Neural progenitor cell (in vitro differentiated cells): ENCODE measurements around the gene PAX6. TPM values are rescaled to one million over a fixed set of nuclear protein-coding genes. Genes with fewer than 3 reads are reported as not detected.

Source experiments
- DNase-seq: peaks from one replicate; pipeline ENCODE4 v3.0.0-alpha.2; 2016; ENCODE audit warnings: low spot score
- H2AFZ ChIP-seq: fragments of 200-600 bp; sonication (generic); replicated peaks from 2 replicates; pipeline ENCODE4 v1.6.1; 2016; ENCODE audit warnings: antibody characterized with exemption
- H3F3A ChIP-seq: fragments of 200-600 bp; sonication (generic); 2 replicates; pipeline ENCODE4 v1.6.1; 2016; ENCODE audit warnings: antibody characterized with exemption, low read depth
- H3K27ac ChIP-seq: fragments of 200-600 bp; sonication (generic); 2 replicates; pipeline ENCODE4 v1.5.1; 2016; ENCODE audit warnings: mild to moderate bottlenecking
- H3K27me3 ChIP-seq: fragments of 200-600 bp; sonication (generic); 2 replicates; pipeline ENCODE4 v1.6.1; 2016; ENCODE audit warnings: mild to moderate bottlenecking, moderate library complexity
- H3K36me3 ChIP-seq: fragments of 200-600 bp; sonication (generic); 2 replicates; pipeline ENCODE4 v1.5.1; 2016
- H3K4me1 ChIP-seq: fragments of 200-600 bp; sonication (generic); 2 replicates; pipeline ENCODE4 v1.6.1; 2016; ENCODE audit warnings: mixed run types
- H3K4me2 ChIP-seq: fragments of 200-600 bp; sonication (generic); 2 replicates; pipeline ENCODE4 v1.6.1; 2016
- H3K4me3 ChIP-seq: fragments of 200-600 bp; sonication (generic); 2 replicates; pipeline ENCODE4 v1.5.1; 2016
- H3K79me2 ChIP-seq: fragments of 200-600 bp; sonication (generic); 2 replicates; pipeline ENCODE4 v1.6.1; 2016; ENCODE audit warnings: low read depth
- H3K9ac ChIP-seq: fragments of 200-600 bp; sonication (generic); 2 replicates; pipeline ENCODE4 v1.6.1; 2016
- H3K9me3 ChIP-seq: fragments of 200-600 bp; sonication (generic); 2 replicates; pipeline ENCODE4 v1.5.1; 2016; ENCODE audit warnings: low read depth
- H4K20me1 ChIP-seq: fragments of 200-600 bp; sonication (generic); 2 replicates; pipeline ENCODE4 v1.6.1; 2016; ENCODE audit warnings: low read depth
- H3K27ac Mint-ChIP-seq: 3 replicates; pipeline ENCODE4 v1.8.0; 2021; ENCODE audit warnings: mixed read lengths
- H3K27me3 Mint-ChIP-seq: 2 replicates; pipeline ENCODE4 v1.8.0; 2022; ENCODE audit warnings: low read depth, mild to moderate bottlenecking, inconsistent platforms, moderate library complexity, mixed read lengths; ENCODE audit not compliant: insufficient read depth
- H3K36me3 Mint-ChIP-seq: 3 replicates; pipeline ENCODE4 v1.8.0; 2021; ENCODE audit warnings: mixed read lengths
- H3K4me1 Mint-ChIP-seq: 3 replicates; pipeline ENCODE4 v1.8.0; 2021; ENCODE audit warnings: mixed read lengths
- H3K4me3 Mint-ChIP-seq: 3 replicates; pipeline ENCODE4 v1.8.0; 2021; ENCODE audit warnings: mild to moderate bottlenecking, moderate library complexity, mixed read lengths
- H3K9me3 Mint-ChIP-seq: 3 replicates; pipeline ENCODE4 v1.8.0; 2020; ENCODE audit warnings: mixed read lengths
- EZH2 ChIP-seq: fragments of 200-600 bp; sonication (generic); IDR thresholded peaks from 2 replicates; pipeline ENCODE4 v1.6.1; 2017; ENCODE audit warnings: antibody characterized with exemption, mild to moderate bottlenecking, moderate library complexity
- EZH2phosphoT487 ChIP-seq: fragments of 200-600 bp; sonication (generic); IDR thresholded peaks from 2 replicates; pipeline ENCODE4 v1.6.1; 2017; ENCODE audit warnings: antibody characterized with exemption
- total RNA-seq: library from RNA; depleted of rRNA; stranded (reverse); fragments of >200 nt; gene quantifications from 2 replicates; pipeline ENCODE4 v1.2.3, GENCODE V29; 2015; ENCODE audit warnings: low replicate concordance
- TF ChIP-seq, protein P1 (sequence below): fragments of 200-600 bp; sonication (generic); IDR thresholded peaks from 2 replicates; pipeline ENCODE4 v1.5.1; 2017; ENCODE audit warnings: antibody characterized with exemption, mild to moderate bottlenecking

Gene PAX6
- total RNA-seq, 1 donor from 2014 or later, result 215 TPM

DNA sequence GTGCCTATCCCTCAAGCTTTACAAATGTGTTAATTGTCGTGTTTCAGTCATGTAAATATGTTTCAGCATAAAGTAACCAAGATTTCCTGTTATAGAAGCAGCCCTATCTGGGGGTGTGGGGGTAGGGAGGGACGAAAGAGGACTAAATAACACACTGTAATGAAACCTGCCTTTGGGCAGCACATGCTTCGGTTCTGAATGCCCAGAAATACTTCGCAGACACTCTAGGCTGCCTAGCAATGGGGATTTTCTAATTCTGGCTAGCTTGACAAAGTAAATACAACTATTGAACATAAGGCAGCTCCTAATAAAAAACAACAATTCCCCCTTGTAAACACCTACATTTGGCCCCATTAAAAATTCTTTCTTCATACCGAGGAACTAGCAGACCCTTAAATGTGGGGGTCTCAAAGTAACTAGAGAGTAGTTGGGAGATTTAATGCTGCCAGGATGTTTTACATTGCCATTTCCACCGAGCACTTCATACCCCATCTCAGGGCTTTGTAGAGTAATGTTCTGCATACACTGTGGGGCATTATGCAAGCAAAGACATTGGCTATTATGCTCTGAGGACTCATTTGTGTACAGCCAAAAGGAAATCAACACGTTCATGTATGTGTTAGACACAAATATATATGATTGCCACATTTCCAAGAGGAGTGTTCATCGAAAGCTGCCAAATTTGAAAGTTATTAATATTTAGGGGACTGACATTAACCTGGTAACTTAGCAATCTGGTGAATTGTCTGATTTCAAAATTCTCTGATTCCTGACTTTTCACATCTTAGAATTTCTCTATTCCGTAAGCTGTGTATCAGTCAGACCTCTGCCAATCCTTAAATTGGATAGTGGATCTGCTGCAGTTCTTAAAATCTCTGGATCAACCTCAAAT lies 42.1 kb downstream of the PAX6 start:
- Histone ChIP-seq H3K27ac (peak overlapping the region; percentile 35), H3K4me2 (peak overlapping the region; percentile 15), H2AFZ (no peak overlapping the region), H4K20me1 (no peaks in the 10 kb centered on the region), H3K4me1 (peaks cover 76% of the 10 kb centered on the region), H3K9me3 (no peaks in the 10 kb centered on the region), H3K79me2 (peaks cover 8% of the 10 kb centered on the region), H3K9ac (no peak overlapping the region), H3K36me3 (no peaks in the 10 kb centered on the region), H3K27me3 (no peaks in the 10 kb centered on the region), H3K4me3 (no peak overlapping the region), H3F3A (peaks cover 46% of the 10 kb centered on the region)
- H3K27ac Mint-ChIP-seq, result peak overlapping the region; percentile 36
- H3K27me3 Mint-ChIP-seq, result no peaks in the 10 kb centered on the region
- TF ChIP-seq EZH2 (no peak), EZH2phosphoT487 (no peak)
- TF ChIP-seq, protein P1, sequence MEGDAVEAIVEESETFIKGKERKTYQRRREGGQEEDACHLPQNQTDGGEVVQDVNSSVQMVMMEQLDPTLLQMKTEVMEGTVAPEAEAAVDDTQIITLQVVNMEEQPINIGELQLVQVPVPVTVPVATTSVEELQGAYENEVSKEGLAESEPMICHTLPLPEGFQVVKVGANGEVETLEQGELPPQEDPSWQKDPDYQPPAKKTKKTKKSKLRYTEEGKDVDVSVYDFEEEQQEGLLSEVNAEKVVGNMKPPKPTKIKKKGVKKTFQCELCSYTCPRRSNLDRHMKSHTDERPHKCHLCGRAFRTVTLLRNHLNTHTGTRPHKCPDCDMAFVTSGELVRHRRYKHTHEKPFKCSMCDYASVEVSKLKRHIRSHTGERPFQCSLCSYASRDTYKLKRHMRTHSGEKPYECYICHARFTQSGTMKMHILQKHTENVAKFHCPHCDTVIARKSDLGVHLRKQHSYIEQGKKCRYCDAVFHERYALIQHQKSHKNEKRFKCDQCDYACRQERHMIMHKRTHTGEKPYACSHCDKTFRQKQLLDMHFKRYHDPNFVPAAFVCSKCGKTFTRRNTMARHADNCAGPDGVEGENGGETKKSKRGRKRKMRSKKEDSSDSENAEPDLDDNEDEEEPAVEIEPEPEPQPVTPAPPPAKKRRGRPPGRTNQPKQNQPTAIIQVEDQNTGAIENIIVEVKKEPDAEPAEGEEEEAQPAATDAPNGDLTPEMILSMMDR, result no peak
- H3K4me1 Mint-ChIP-seq, result peaks cover 53% of the 10 kb centered on the region
- H3K4me3 Mint-ChIP-seq, result no peak overlapping the region
- no peaks in the 10 kb centered on the region for H3K9me3 Mint-ChIP-seq
- H3K36me3 Mint-ChIP-seq, result peaks cover 8% of the 10 kb centered on the region
- no peak for DNase-seq

- no peak overlapping the region for H2AFZ ChIP-seq
- H4K20me1 ChIP-seq, result no peaks in the 10 kb centered on the region
- no peaks in the 10 kb centered on the region for H3K27me3 Mint-ChIP-seq
- H3K36me3 ChIP-seq, result no peaks in the 10 kb centered on the region
- H3K27ac Mint-ChIP-seq, result peak overlapping the region; percentile 91
- peaks cover 60% of the 10 kb centered on the region for H3F3A ChIP-seq
- H3K4me3 Mint-ChIP-seq, result peak overlapping the region; percentile 24
- DNase-seq, result peak; percentile 17
- H3K9ac ChIP-seq, result no peak overlapping the region
- H3K4me3 ChIP-seq, result no peak overlapping the region
- TF ChIP-seq EZH2phosphoT487 (no peak), EZH2 (no peak)
- TF ChIP-seq, protein P1, result no peak
- H3K4me1 Mint-ChIP-seq, result peaks cover 62% of the 10 kb centered on the region
- H3K4me2 ChIP-seq, result peak overlapping the region; percentile 15
- peaks cover 8% of the 10 kb centered on the region for H3K79me2 ChIP-seq
- no peaks in the 10 kb centered on the region for H3K27me3 ChIP-seq
- peak overlapping the region; percentile 35 for H3K27ac ChIP-seq
- peaks cover 82% of the 10 kb centered on the region for H3K4me1 ChIP-seq
- no peaks in the 10 kb centered on the region for H3K36me3 Mint-ChIP-seq
- H3K9me3 Mint-ChIP-seq, result no peaks in the 10 kb centered on the region
- no peaks in the 10 kb centered on the region for H3K9me3 ChIP-seq
Observed at GRCh38 chr11:31767685-31768084, 43.4 kb downstream of the PAX6 start.

GRCh38 chr11:31767066-31767465 lies 44.1 kb downstream of the PAX6 start:
- peaks cover 66% of the 10 kb centered on the region for H3F3A ChIP-seq
- H3K4me3 Mint-ChIP-seq, result no peak overlapping the region
- peak overlapping the region; percentile 15 for H3K4me2 ChIP-seq
- no peak for DNase-seq
- peaks cover 59% of the 10 kb centered on the region for H3K4me1 Mint-ChIP-seq
- H3K36me3 Mint-ChIP-seq, result no peaks in the 10 kb centered on the region
- no peaks in the 10 kb centered on the region for H3K27me3 Mint-ChIP-seq
- H3K4me3 ChIP-seq, result no peak overlapping the region
- no peak overlapping the region for H3K27ac Mint-ChIP-seq
- no peaks in the 10 kb centered on the region for H3K9me3 Mint-ChIP-seq
- TF ChIP-seq EZH2 (no peak), EZH2phosphoT487 (no peak)
- H3K27ac ChIP-seq, result peak overlapping the region; percentile 35
- no peaks in the 10 kb centered on the region for H3K36me3 ChIP-seq
- peaks cover 8% of the 10 kb centered on the region for H3K79me2 ChIP-seq
- no peak overlapping the region for H3K9ac ChIP-seq
- no peak overlapping the region for H2AFZ ChIP-seq
- H4K20me1 ChIP-seq, result no peaks in the 10 kb centered on the region
- no peaks in the 10 kb centered on the region for H3K9me3 ChIP-seq
- H3K4me1 ChIP-seq, result peaks cover 82% of the 10 kb centered on the region
- H3K27me3 ChIP-seq, result no peaks in the 10 kb centered on the region

- Histone ChIP-seq H3K9me3 (no peaks in the 10 kb centered on the region), H2AFZ (no peak overlapping the region), H3K4me3 (peak overlapping the region; percentile 24), H3F3A (peaks cover 84% of the 10 kb centered on the region), H3K9ac (no peak overlapping the region), H3K27me3 (no peaks in the 10 kb centered on the region), H3K27ac (peak overlapping the region; percentile 87), H3K79me2 (peaks cover 8% of the 10 kb centered on the region), H4K20me1 (no peaks in the 10 kb centered on the region), H3K36me3 (no peaks in the 10 kb centered on the region), H3K4me1 (peaks cover 83% of the 10 kb centered on the region), H3K4me2 (peak overlapping the region; percentile 70)
- H3K9me3 Mint-ChIP-seq, result no peaks in the 10 kb centered on the region
- H3K27ac Mint-ChIP-seq, result peak overlapping the region; percentile 44
- H3K27me3 Mint-ChIP-seq, result no peaks in the 10 kb centered on the region
- peaks cover 62% of the 10 kb centered on the region for H3K4me1 Mint-ChIP-seq
- H3K4me3 Mint-ChIP-seq, result peak overlapping the region; percentile 68
- no peaks in the 10 kb centered on the region for H3K36me3 Mint-ChIP-seq
- DNase-seq, result peak; percentile 48
- TF ChIP-seq EZH2 (no peak), EZH2phosphoT487 (no peak)
- TF ChIP-seq, protein P1, result no peak
Observed at GRCh38 chr11:31764766-31765165, 46.4 kb downstream of the PAX6 start.
